HG02884 (cell line): ENCODE data around the gene HDGF.

Experiments
- ATAC-seq: cut with Tn5 transposase; IDR thresholded peaks from one replicate; pipeline ENCODE4 v1.9.1; 2021; ENCODE audit warnings: mild to moderate bottlenecking, moderate library complexity; ENCODE audit not compliant: unreplicated experiment

HDGF gene

GRCh38 chr1:156746728-156747631 is 4.5 kb downstream of the HDGF start:
- ATAC-seq, result no peak

- no peak for ATAC-seq
Observed at GRCh38 chr1:156746406-156746727, 5.1 kb downstream of the HDGF start.

- ATAC-seq, result no peak
Observed at GRCh38 chr1:156745881-156746280, 5.6 kb downstream of the HDGF start.

GRCh38 chr1:156744786-156745419 is 6.6 kb downstream of the HDGF start:
- no peak for ATAC-seq

DNA sequence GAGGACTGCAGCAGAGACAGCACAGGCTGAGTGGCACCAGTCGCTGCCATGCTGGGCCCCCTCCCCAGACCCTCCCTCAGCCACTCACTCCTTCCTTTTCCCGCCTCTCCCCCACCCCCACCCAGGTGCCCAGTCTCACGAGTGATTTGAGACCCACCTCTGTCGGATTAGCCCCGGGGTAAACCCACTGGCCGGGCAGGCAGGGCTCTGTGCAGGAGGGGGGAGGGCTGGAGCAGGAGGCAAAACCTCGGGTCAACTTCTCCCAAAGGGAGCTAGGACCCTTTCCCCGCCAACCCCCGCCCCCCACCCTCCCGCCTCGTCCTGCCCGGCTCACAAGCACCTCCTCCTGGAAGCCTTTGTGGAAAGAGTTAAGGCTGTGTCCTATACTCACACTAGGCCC is 7.1 kb downstream of the HDGF start:
- no peak for ATAC-seq

DNA sequence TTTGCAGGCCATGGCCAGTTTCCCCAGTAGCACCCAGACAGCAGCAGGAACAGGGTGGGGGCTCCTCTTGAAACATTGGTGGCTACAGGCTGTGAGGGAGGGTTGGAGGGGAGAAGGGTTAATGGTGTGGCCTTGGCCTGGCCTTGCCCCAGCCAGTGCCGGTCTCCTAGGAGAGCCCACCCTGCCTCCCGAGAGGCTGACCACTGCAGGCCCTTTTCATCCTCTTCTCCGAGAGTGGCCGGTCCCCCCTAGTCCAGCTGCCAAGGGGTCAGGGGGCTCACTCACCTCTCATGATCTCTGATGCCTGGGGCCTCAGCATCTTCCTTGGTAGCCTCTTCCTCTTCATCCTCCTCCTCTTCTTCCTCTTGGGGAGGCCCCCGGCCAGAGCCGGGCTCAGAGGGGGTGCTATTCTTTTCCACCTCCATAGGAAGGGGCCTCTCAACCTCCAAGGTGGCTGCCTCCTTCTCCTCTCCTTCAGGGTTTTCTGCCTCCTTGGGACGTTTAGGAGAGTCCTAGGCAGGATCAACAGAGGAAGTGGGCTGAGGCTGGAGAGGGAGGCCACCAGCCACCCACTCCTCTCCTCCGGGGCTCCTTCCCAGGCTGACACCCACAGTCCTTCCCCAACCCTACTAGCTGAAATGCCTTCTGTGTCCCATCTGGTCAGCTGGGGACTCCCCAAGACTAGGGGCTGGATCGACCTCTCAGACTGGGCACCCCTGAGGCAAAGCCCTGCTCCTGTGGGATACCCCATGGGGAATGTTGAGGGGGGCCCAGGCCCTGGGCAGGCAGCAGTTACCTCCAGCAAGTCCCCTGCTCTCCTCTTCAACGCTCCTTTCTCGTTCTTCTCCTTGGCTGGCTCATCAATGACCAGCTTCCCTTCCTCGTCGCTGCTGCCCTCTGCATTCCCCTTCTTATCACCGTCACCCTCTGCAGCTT is 7.8 kb downstream of the HDGF start:
- no peak for ATAC-seq

GRCh38 chr1:156742801-156743200 is 8.7 kb downstream of the HDGF start:
- no peak for ATAC-seq

GRCh38 chr1:156742017-156742416 is 9.5 kb downstream of the HDGF start:
- ATAC-seq, result no peak

GRCh38 chr1:156741481-156741983 is 9.9 kb downstream of the HDGF start:
- ATAC-seq, result no peak

DNA sequence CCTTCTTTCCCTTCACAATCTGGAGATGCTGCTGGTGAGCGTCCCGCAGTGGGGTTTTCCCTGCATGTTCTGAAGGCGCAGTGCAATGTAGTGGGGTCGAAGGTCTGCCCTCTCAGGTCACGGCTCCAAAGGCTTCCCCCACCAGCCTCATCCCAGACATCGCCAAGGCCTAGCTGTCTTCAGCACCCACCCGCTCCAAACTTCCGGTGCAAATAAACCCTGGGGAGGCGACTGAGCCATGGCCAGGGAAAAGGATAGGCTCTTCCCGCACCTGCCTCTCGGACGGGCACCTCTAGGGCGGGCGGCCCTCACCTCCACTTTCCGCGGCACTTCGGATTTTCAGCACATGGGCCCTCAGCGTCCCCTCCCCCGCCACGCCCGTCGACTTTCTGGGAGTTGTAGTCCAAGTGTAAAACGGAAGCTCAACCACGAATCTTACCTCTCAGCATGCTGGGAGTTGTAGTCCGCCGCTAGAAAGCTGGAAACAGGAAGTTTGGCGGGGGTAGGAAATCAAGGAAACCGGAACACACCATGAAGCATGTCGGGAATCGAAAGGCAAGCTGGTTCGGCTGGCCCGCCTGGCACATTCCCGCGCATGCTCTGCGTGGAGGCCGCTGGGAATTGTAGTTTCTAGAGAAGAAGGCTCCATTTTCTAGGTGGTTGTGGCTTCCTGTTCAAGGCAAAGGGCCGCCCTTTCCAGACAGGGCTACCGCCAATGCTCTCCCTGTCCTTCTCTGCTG is 10.6 kb downstream of the HDGF start, which contains the start of gene MRPL24:
MRPL24 (minus strand) TSS at position 348 of the 740 bp plus-strand sequence. CDS start 2,384 bp downstream, outside the sequence.
- ATAC-seq, result peak; percentile 76

DNA sequence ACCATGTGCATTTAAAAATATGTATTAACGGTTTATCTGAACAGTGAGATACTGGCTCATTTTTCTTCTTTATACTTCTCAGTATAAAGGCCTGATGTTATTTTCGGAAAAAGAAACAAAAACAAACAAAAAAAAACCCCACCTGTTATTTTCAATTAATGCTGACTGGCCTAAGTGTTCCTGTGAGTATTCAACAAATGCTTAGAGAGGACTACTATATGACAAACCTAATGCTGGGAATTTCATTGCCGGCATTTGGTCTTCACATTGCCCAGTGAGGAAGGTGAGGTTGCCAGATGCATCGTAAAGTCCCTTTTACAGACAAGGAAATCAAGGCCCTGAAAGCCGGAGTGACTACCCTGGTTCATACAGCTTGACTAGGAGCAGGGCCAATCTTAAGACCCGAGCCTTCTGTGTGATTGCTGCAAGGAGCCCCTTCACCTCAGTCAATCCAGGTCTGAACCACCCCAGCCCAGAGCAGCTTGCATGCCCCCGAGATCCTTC is 11.2 kb downstream of the HDGF start:
- peak; percentile 8 for ATAC-seq

DNA sequence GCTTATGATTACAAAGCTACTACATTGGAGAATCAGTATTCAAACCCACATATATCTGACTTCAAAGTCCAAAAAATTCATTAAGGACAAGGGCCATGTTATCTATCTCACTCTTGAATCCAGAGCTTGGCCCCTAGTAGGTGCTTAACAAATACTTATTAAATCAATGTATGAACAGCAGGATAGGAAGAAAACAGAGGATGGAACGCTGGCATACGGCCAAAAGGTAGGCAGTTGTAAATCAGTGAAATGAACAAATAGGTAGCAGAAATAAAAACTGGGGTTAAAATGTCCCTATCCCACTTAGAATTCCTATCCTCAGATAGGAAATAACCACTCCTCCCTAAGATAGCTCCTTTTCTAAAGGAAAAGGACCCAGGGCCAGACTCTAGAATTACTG is 12.6 kb downstream of the HDGF start:
- no peak for ATAC-seq

DNA sequence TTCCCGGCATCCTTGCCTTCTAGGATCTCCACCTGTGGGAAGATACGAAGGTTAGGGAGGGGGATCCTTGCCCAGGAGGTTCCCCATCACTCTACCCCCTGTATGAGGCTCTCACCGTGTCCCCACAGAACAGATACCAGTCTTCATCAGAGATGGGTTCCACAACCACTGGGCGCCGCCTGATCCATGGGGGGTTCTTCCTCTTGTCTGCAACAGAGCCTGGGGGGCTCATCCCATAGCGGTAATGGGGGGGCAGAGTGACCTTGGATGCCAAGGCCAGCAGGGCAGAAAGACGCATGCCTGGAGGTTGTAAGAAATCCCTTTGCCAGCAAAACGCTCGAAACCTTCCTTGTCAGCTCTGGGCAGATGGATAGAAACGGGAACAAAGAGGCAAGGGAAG is 13.1 kb downstream of the HDGF start:
- ATAC-seq, result no peak

DNA sequence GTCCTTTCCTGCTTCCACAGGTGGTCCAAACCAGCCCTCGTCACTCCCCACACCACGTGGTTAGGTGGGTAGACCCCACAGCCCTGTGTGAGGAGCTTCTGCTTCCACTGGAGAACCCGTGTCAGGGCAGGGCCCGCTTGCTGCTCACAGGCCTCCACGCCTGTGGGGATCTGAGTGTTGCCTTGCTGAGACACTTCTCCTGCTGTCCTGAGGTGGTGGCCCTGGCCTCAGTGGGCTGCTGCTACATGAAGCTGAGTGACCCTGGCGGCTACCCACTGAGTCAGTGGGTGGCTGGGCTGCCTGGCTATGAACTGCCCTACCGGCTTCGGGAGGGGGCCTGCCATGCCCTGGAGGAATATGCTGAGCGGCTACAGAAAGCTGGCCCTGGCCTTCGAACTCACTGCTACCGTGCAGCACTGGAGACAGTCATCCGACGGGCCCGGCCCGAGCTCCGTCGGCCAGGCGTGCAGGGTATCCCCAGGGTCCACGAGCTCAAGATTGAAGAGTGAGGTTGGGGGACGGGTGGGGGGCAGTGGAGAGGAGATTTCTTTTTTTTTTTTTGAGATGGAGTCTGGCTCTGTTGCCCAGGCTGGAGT is 17.4 kb downstream of the HDGF start:
- ATAC-seq, result no peak

- ATAC-seq, result peak; percentile 85
Observed at GRCh38 chr1:156728599-156729462, 22.6 kb downstream of the HDGF start, which contains the start of gene ISG20L2. TSS of gene ISG20L2 (minus strand) at chr1:156728766. CDS start at chr1:156727652, 1,114 bp downstream.

DNA sequence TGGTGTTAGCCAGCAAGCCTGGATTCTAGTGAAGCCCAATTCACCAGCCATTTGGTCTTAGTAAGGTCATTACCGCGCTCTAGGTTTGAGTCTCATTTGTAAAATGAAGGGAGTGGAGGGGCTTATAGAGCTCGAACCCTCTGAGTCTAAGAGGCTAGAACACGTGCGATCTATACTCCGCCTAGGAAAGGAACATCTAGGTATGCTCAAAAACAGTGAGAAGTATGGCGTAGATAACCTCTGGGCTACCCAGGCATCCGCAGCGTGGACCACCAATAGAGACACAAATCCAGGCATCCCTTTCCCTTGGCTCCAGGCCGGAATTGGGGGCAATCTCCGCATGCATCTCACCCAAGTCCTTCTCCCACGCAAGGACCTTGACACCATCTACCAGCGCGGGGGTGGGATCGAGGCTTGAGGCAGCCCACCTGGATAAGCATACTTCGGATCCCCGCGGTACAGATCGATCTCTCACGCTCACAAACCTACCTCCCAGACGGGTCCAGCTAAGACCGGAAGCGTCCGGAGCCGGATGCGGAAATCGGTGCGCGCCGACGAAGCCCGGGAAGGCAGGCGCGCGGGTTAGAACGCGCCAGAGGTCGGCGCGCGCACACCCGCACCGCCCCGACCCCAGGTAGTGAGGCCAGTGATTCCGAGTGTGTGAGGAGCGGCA is 23.4 kb downstream of the HDGF start, which contains the start of gene METTL25B:
METTL25B (plus strand) TSS at position 544 of the 673 bp plus-strand sequence. CDS start 636 bp downstream, outside the sequence.
- peak; percentile 53 for ATAC-seq

- no peak for ATAC-seq
Observed at GRCh38 chr1:156727492-156727891, 24.0 kb downstream of the HDGF start.
